DMS153 treated with DMSO at 0.1 percent for 48 hours (cell line): Measurements from ENCODE around the gene OR8K5.
"Not testable (repeated sequence)": the region's sequence is repeated elsewhere in the genome, so short reads cannot be mapped to it uniquely, and the experiment has no call there.

ENCODE experiments used
- DNase-seq: peaks from one replicate; lab custom pipeline; 2025; ENCODE audit not compliant: unreplicated experiment; lab: John Stamatoyannopoulos, UW

OR8K5 gene, protein sequence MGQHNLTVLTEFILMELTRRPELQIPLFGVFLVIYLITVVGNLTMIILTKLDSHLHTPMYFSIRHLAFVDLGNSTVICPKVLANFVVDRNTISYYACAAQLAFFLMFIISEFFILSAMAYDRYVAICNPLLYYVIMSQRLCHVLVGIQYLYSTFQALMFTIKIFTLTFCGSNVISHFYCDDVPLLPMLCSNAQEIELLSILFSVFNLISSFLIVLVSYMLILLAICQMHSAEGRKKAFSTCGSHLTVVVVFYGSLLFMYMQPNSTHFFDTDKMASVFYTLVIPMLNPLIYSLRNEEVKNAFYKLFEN

DNA sequence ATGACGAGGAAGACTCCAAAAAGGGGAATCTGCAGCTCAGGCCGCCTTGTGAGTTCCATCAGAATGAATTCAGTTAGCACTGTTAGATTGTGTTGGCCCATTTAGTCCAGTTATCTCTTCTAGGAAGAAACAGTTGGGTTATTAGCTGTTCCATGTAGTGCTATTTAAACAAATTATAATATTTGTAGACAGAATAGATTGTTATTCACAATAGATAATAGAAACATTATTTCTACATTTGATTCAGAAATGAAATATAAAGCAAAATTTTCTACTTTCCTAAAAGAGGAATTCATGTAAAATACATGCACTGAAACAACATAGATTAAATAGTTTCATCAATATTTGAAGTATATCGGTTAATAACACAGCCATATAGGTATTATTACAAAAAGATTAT is at the start of gene OR8K5:
Gene OR8K5, minus strand, starts transcription at position 101 of the 400 bp plus-strand sequence. Its CDS starts 0 bp downstream, at position 101.
- no peak for DNase-seq

DNA sequence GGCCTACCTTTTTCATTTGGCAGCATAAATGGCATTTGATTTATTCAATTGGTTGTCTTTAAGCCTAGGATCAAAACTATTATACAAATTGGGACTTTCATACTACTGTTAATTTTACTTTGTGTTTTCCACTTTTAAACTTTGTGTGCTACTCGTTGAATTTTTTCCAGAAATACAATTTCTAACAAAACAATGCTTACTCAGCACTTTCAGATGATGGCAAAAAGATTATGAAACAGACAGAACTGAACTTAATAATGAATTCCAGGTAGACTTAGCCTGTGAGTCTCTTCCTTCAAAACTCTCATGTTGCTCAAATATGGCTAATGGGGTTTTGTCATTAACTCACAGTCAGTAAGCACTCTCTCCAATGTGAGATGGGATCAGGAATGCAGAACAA is 47.7 kb upstream of the OR8K5 start:
- DNase-seq: no peak

DNA sequence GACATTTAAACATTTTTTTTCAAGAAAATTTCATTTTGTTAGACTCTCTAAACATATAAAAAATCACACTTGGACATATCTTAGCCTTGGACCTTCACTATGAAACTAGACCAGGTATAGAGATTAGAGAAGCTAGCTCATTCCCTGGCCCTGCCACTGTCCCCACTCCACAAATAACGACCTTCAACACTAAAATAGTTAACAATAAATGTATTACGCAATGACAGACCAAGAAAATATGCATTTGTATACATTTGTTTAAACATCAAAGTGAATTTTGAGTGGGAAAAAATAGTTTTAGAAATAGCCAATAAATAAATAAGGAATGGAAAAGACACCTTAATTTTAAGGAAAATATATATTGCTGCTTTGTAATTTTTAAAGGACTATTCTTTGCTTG is 37.2 kb upstream of the OR8K5 start:
- DNase-seq: no peak

DNA sequence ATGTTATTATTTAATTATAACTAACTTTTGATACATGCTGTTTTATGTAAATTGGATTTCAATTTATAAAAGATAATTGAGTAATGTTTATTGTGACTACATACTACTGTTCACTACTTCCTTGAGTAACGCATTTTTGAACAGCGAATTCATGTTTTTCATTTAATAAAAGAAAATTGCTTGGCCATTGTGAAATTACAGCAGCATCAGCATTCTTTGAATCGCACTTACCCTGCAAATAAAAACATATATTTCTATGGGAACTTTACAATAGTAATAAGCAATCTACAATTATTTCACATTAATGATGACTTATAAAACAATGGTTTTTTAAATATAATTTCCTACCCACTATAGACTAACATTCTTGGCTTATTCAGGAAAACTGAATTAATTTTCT is 36.6 kb upstream of the OR8K5 start:
- no peak for DNase-seq

DNA sequence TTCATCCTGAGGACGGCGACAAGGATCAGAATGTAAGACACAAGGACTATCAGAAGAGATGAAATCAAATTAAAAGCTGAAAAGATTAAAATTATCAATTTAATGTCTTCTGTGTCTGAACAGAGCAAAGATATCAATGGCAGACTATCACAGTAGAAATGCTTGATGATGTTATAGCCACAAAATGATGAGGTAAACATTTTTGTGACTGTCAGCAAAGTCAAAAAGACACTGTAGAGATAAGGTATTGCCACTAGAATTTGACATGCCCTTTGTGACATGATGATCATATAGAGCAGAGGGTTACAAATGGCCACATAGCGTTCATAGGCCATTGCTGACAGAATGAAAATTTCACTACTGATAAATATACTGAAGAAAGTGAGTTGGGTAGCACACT is 28.5 kb upstream of the OR8K5 start:
- no peak for DNase-seq

DNA sequence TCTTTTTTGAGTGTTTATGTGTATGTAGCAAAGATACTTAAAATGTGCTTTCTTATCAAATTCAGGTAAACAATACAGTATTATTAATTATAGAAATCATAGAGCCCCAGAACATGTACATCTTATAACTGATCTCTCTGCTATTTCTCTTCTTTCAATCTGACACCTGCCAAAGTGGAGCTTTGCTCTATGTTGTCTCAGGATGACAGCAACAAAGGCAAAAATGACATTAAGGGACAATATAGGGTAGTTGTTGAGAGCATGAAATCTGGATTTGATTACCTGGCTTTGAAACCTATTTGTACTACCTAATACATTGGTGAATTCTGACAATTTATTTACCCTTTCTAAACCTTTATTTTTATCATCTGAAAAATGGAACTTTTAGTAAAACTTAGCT is 23.3 kb upstream of the OR8K5 start:
- DNase-seq: no peak

DNA sequence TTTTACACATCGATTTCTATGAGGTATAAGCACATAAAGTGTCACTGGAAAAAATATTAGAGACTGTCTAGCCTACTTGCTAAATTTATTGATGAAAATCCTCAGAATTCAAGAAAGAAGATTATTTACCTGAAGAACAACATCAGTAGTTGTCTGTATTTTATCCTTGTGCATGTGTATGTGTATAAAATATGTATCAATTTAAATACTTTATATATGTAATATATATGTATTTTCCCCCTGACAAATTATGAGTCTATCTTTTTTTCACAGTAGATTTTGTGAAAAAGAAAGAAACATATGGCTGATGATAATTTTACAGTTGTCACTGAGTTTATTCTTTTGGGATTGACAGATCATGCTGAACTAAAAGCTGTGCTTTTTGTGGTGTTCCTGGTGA is 16.2 kb upstream of the OR8K5 start, which contains the start of gene OR5J2:
Gene OR5J2, plus strand, starts transcription at position 301 of the 400 bp plus-strand sequence. Its CDS starts 0 bp downstream, at position 301.
- no peak for DNase-seq

DNA sequence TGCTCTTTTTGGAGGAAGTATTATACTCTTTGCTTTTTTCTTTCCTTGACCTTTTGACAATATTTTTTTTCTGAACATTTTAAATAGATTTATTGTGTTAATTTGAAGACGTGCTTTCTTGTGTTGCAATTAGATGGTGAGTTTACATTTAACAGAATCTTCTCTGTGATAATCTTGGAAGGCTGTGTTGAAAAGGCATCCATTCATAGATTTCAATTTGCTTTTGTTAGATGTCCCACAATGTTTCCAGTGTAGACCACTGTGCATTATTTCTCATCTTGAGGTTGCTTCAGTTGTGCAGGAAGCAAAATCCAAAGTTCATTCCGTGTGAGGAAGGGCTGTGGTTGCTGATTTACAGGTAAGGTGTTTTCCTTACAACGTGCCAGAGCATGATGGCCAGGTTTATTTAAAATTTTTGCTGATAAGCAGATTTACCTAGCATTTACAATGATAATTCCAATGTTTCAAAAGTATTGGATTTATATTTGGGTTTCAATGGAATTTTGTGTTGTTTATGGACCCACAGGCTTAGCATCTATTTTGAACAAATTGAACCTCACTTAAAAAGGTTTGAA is 12.2 kb upstream of the OR8K5 start:
- DNase-seq: no peak

DNA sequence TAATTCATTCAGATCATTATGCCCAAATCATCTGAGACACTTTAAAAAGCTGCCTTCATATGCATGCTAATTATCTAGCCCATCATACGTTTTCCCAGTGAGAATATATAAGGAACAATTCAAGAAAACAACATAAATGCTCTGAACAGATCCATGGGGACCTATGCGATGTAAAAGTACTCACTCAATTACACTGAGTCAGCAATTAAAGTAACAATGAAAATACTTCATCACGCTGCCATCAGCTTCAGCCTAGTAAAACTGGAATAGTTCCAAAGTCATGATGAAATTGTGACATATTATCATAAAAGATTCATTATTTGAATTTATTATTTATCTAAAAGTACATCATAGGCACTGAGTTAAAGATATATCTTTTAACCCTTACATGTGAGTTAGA is 3.7 kb upstream of the OR8K5 start:
- DNase-seq: no peak

DNA sequence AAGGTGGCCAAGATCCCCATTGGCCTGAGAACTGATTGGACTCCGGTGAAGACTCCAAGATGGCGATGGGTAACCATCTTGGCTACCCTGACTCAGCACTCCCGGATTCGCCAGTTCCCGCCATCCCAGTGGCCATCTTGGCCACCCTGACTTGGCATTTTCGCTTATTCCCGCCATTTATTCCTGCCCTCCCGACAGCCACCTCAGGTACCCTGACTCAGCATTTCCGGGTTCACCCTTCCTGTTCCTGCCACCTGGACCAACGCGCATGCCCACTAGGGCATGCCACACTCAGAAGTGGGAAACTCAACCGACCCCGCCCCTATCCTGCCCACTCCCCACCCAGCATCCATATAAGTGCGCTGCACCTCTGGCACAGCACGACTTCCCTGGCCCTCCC is 7.8 kb downstream of the OR8K5 start:
- DNase-seq: no peak

DNA sequence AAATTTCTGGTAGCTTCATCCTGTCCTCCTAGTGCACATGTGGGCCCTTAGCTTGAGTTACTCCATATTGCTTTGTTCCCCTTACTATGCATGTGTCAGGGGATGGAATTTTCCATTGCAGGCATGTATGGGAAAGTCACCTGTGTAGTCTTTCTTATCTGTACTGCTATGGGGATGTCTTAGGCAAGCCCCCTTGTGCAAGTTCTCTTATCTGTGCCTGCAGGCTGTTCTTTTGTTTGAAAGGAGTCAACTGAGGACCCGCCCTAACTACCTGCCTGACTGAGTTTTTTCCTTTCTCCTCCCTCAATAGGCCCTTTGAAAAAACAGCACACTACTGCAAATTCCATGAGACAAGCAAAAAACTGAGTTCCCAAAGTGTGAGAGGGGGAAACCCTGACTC is 8.7 kb downstream of the OR8K5 start:
- no peak for DNase-seq

DNA sequence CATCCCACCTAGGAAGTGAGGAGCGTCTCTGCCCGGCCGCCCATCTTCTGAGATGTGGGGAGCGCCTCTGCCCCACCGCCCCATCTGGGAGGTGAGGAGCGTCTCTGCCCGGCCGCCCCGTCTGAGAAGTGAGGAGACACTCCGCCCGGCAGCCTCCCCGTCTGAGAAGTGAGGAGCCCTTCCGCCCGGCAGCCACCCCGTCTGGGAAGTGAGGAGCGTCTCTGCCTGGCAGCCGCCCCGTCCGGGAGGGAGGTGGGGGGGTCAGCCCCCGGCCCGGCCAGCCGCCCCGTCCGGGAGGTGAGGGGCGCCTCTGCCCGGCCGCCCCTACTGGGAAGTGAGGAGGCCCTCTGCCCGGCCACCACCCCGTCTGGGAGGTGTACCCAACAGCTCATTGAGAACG is 16.4 kb downstream of the OR8K5 start:
- not testable (repeated sequence) for DNase-seq

DNA sequence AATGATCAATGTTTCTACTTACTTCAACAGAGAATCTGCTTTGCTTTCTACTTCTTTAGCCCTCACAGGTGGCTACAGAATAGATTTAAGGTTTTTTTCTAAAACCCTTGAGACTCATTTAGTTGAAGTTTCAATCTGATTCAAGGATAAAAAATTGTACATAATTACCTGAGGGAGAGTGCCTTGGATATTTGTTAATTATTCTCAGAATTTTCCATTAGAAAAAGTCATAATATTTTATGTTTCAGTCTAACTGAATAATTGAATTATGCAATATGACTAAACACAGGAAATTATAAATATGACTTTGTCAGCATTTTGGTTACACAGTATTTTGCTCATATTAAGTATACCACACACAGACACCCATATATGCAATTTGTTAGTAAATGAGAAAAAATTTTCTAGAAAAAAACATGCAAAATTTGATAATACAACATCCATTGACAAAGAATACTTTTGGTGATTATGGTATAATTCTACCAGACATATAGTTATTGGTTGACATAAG is 19.9 kb downstream of the OR8K5 start, which contains the start of gene OR8J3:
Gene OR8J3, minus strand, starts transcription at position 51 of the 511 bp plus-strand sequence. CDS start 2,483 bp downstream, outside the sequence.
- no peak for DNase-seq

DNA sequence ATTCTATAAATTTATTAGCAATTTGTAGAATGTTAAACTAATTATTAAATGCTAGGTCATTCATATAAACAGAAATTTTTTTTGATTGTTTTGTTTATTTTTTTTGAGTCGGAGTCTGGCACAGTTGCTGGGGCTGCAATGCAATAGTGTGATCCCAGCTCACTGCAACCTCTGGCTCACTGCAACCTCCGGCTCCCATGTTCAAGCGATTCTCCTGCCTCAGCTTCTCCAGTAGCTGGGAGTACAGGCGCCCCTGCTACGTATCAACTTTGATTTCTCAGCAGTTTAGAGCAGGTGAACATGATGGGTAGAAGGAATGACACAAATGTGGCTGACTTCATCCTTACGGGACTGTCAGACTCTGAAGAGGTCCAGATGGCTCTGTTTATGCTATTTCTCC is 38.0 kb downstream of the OR8K5 start, which contains the start of gene OR8H3:
Gene OR8H3, plus strand, starts transcription at position 301 of the 400 bp plus-strand sequence. Its CDS starts 0 bp downstream, at position 301.
- no peak for DNase-seq
